T47D (cell line): Measurements from ENCODE around the gene DDX49.

ENCODE experiments used
- DNase-seq, 2 experiments: peaks; one replicate each; pipeline versions ENCODE4 v3.0.0 to v3.0.0-alpha.2; 2011 to 2012; ENCODE audit warnings: low read depth in 1 of 2, low spot score in 1 of 2
- JUND ChIP-seq: IDR thresholded peaks from 2 replicates; pipeline ENCODE4 v1.6.1; 2012; ENCODE audit warnings: low read depth
- in situ Hi-C: cut with HindIII; loops from 2 replicates; pipeline ENCODE4 v1.10.0; 2016; ENCODE audit warnings: low sequenced_read_pairs, low pct_unique_long_range_greater_than_20kb

The DDX49 gene

DNA sequence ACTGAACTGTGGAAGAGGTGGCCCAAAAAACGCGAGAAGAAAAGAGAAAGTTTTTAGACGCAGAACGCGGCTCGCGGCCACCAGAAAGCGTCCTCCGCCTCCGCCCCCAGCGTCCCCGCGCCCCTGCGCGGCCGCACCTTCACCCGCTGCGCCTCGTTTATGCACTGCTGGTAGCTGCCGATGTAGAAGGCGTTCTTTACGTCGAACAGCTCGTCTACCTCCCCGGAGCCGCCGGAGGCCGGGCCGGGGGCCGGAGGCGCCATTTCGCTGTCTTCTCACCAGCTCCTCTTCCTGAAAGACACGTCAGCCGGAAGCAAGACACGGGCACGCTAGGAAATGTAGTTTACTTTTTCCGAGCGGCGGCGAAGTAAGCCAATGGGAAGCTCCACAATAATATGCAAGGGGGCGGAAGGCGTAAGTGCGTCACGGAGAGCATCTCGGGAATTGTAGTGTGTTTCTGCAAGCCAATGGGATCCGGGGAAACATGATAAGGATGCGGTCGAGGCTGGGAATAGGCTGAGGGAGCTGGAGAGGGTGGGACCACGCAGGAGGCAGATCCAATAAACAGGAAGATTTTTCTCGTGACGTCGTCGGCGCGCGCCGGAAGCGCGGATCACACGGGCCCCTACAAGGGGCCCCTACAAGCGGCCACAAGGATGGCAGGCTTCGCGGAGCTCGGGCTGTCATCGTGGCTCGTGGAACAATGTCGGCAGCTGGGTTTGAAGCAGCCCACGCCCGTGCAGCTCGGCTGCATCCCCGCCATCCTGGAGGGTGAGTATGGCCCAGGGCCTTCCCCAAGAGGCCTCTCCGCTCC lies at the start of gene DDX49, which contains the start of gene COPE:
Gene DDX49, plus strand, starts transcription at position 630 of the 814 bp plus-strand sequence. Its CDS starts 27 bp downstream, at position 657.
Gene COPE, minus strand, starts transcription at position 302 of the 814 bp plus-strand sequence. Its CDS starts 39 bp downstream, at position 263.
- peak; percentile 98 to 99 for DNase-seq
- in situ Hi-C loops: no loop called here
- TF ChIP-seq JUND: no peak

DNA sequence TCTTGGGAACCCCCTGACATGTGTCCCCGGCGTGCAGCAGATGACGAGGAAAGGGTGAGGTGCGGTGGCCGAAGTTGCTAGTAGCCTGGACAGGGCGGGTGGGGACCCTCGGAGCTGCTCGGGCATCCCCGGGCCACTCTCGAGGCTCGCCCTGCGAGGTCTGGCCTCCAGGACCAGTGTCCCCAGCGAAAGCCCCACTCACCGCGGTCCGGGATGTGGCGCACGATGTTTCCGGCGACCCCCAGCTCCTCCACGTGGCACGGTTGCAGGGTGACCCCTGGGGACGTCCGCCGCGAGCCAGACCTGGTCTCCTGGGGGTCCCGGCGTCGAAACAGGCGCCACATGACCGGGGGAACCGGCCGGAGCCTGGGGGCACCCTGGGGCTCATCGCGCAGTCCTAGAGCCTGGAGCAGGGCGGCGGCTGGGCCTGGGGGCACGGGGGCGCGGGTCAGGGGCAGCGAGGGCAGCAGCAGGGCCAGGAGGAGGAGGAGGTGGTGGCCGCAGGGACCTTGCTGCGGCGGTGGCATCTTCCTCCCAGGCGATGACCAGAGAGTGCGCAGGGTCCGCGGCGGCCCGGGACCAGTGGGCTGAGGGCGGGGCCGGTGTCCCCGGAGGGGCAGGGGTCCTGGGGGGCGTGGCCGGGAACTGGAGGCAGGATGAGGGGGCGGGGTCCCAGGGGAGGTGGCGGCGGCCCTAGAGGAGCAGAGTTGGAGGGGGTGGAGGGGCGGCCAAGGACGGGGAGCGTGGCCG lies 49.6 kb upstream of the DDX49 start:
- in situ Hi-C loops: no loop called here
- DNase-seq: no peak
- no peak for TF ChIP-seq JUND

DNA sequence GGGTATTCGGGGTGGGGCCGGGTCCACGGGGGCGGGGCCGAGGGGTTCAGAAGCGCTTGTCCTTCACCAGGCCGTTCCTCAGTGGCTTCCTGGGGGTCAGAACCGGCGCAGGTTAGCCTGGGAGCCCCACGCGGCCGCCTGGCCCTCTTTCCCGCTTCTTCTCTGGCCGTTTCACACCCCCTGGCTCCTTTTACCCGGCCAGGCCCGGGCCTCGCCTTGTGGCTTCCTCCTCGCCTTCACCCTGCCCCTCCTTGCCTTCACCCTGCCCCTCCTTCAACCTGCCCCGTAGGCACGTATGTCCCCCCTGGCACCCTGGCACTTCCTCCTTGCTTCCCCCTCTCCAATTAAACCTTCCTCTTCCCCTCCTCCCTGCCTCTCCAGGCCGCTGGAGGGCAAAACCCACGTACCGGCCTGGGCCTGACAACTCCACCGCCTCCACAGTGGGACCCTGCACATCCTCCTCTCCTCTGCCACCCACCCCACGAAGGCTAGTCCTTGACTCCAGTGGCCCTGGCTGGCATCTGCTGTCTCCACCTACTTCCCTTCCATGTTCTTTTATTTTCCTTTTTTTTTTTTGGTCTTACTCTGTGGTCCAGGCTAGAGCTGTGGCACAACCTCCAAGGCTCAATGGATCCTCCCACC lies 48.9 kb upstream of the DDX49 start:
- in situ Hi-C loops: no loop called here
- no peak for DNase-seq
- no peak for TF ChIP-seq JUND

GRCh38 chr19:18871543-18871942 lies 48.0 kb upstream of the DDX49 start:
- no peak for DNase-seq
- in situ Hi-C loops: no loop called here

GRCh38 chr19:18875726-18876125 lies 43.8 kb upstream of the DDX49 start:
- TF ChIP-seq JUND: no peak
- DNase-seq: no peak
- in situ Hi-C loops: no loop called here

More at GRCh38 chr19:18871543-18871942, 48.0 kb upstream of the DDX49 start:
- no peak for TF ChIP-seq JUND

DNA sequence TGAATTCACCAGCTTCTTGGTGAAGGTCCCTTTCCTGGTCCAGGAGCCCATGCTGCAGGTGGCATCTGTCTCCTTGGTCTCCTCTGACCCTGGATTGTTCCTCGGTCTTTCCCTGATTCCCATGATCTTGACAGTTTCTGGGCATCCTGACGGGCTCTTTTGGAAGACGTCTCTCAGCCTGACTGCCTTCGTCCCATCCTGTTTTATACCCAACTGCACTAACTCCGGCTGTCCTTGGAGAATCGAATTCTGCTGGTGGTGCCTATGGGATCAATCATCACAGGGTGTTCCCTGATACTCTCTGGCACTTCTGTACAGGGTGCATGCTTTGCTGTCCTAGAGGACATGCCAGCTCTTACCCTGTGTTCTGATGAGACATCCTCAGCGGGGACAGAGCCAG lies 42.6 kb upstream of the DDX49 start:
- TF ChIP-seq JUND: no peak
- no peak for DNase-seq
- in situ Hi-C loops: no loop called here

DNA sequence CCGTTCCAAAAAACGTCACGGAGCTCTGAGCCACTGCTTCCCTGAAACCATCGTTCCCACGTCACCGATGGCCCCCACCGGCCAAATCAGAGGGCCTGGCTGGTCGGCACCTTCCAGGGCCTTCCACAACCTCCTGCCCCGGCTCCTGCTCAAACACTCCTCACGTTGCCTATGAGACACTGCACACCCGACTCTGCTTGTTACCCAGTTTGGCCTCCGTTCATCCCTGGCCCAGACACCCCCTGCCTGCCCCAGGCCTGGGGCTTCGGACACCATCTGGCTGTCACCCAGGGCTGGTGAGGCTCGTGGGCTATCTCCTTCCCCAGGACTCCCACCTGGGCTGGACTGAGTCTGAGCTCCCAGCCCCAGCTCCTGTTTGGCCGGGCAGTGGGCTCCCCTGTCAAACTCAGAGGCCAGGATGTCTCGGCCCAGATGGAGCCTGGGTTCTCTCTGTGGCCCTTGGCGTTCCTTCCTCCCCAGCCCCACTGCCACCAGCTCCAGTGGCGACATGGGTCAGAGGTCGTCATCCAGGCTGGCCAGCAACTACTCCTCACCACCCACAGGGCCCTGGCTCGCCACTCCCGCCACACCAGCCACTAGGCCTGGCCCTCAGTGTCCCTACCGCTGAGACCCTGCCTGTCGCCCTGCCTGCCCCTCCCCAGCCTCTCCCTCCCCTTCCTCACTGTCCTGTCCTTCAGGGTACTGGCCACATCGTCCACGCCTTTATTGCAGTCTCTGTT lies 41.3 kb upstream of the DDX49 start:
- in situ Hi-C loops: no loop called here
- DNase-seq: no peak
- no peak for TF ChIP-seq JUND

DNA sequence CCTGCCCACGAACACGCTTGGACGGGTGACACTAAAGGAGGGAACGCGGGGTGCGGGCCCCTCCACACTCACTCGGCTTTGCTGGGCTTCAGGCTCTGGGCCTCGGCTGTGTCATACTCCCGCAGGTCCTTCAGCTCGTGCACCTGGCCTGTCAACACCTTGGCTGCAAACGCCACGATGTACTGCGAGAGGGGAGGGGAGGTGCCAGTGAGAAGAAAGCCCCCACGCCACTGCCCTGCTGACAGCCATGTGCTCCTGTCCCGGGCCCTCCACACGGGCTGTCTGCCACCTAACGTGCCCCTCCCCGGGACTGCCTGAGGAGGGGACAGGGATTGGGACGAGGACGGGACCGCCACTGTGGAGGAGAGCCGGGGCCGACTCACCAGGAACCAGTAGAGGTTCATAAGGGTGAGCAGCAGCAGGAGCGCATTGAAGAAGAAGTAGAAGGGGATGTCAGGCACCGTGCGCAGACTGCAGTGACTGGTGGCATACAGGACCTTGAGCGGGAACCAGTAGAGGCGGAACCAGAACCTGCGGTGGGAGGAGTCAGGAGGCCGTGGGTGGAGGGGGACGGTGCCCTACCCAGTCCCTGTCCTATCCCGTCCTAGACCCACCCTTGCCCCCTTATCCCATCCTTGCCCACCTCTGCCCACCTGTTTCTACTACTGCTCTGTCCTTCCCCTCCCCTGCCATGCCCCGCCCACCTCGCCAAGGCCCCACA lies 40.5 kb upstream of the DDX49 start:
- no peak for DNase-seq
- in situ Hi-C loops: no loop called here
- TF ChIP-seq JUND: no peak

DNA sequence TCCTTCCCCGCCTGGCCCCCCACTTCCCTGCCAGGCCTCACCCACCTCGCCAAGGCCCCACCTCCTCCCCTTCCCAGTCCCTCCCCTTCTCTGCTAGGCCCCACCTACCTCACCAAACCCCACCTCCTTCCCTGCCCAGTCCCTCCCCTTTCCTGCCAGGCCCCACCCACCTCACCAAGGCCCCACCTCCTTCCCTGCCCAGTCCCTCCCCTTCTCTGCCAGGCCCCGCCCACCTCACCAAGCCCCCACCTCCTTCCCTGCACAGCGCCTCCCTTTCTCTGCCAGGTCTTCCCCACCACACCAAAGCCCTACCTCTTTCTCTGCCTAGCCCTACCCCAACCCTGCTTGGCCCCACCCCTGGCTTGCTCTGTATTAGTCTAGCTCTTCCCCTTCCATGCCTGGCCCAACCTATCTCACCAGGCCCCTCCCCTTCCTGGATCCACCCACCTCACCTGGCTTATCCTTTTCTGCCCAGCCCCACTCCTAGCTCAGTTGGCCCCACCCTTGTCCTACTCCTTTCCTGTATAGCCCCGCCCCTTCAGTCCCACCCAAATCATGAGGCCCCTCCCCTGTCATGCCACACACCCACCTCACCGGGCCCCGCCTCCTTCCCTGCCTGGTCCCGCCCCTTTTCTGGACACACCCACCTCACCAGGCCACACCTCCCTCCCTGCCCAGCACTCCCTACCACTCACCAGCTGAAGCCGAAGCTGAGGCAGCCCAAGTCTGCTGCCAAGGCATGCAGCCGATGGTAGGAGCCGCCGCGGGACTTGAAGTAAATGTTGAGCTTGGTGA lies 39.7 kb upstream of the DDX49 start:
- TF ChIP-seq JUND: no peak
- in situ Hi-C loops: no loop called here
- DNase-seq: peak in 1 of 2 experiments; percentile 96

- TF ChIP-seq JUND: no peak
- in situ Hi-C loops: no loop called here
- no peak for DNase-seq
These were observed 38.0 kb upstream of the DDX49 start for GRCh38 chr19:18881491-18881890.
